Activated CD8-positive, alpha-beta memory T cell treated with anti-CD3 and anti-CD28 coated beads for 1 hour (primary cell): ENCODE measurements around the gene AGTR1.
"Not testable (repeated sequence)": the region's sequence is repeated elsewhere in the genome, so short reads cannot be mapped to it uniquely, and the experiment has no call there.

Experiments
- DNase-seq, 2 donors: peaks; one replicate each; pipeline ENCODE4 v3.0.0-alpha.2; 2020; ENCODE audit warnings: low read depth in 1 of 2; ENCODE audit errors: extremely low read depth in 1 of 2

AGTR1 gene

GRCh38 chr3:148757238-148758215, 59.8 kb downstream of the AGTR1 start:
- DNase-seq, result no peak

GRCh38 chr3:148758303-148758884, 60.7 kb downstream of the AGTR1 start:
- DNase-seq, result no peak

GRCh38 chr3:148759430-148759829, 61.7 kb downstream of the AGTR1 start:
- DNase-seq, result no peak

GRCh38 chr3:148763156-148763680, 65.5 kb downstream of the AGTR1 start:
- no peak for DNase-seq

GRCh38 chr3:148763986-148764935, 66.6 kb downstream of the AGTR1 start:
- no peak for DNase-seq

- no peak for DNase-seq
Observed at GRCh38 chr3:148772361-148772760, 74.7 kb downstream of the AGTR1 start.

GRCh38 chr3:148772835-148773234, 75.1 kb downstream of the AGTR1 start:
- DNase-seq, result no peak

GRCh38 chr3:148773805-148774204, 76.1 kb downstream of the AGTR1 start:
- no peak for DNase-seq

GRCh38 chr3:148778926-148779325, 81.2 kb downstream of the AGTR1 start:
- DNase-seq, result no peak

GRCh38 chr3:148785026-148785425, 87.3 kb downstream of the AGTR1 start:
- DNase-seq, result not testable (repeated sequence)

GRCh38 chr3:148786159-148786558, 88.5 kb downstream of the AGTR1 start:
- not testable (repeated sequence) for DNase-seq

GRCh38 chr3:148789146-148789545, 91.4 kb downstream of the AGTR1 start:
- no peak for DNase-seq

GRCh38 chr3:148789906-148790305, 92.2 kb downstream of the AGTR1 start:
- DNase-seq, result no peak

GRCh38 chr3:148790370-148790769, 92.7 kb downstream of the AGTR1 start:
- no peak for DNase-seq

- no peak for DNase-seq
Observed at GRCh38 chr3:148790851-148791735, 93.4 kb downstream of the AGTR1 start.

- DNase-seq, result no peak
Observed at GRCh38 chr3:148791920-148792319, 94.2 kb downstream of the AGTR1 start.

- DNase-seq, result no peak
Observed at GRCh38 chr3:148792516-148792915, 94.8 kb downstream of the AGTR1 start.
